Effector memory CD8-positive, alpha-beta T cell (primary cell): ENCODE measurements around the gene CTRB1.
"Not testable (repeated sequence)": the region's sequence is repeated elsewhere in the genome, so short reads cannot be mapped to it uniquely, and the experiment has no call there.

Experiments used
- ATAC-seq: fragments of 150-1000 bp; cut with Tn5 transposase; replicated peaks from 2 replicates; pipeline ENCODE4 v1.10.0; 2021; ENCODE audit warnings: mild to moderate bottlenecking, moderate library complexity
- DNase-seq, 3 experiments: peaks; one replicate each; pipeline ENCODE4 v3.0.0; 2021
- H3K27ac Mint-ChIP-seq, 2 donors: one replicate each; pipeline ENCODE4 v1.8.0; 2022; ENCODE audit warnings: mild to moderate bottlenecking in 2 of 2, mixed read lengths in 2 of 2, moderate library complexity in 2 of 2
- H3K27me3 Mint-ChIP-seq, 2 donors: one replicate each; pipeline ENCODE4 v1.8.0; 2022; ENCODE audit warnings: mixed read lengths in 2 of 2
- H3K36me3 Mint-ChIP-seq: one replicate; pipeline ENCODE4 v1.8.0; 2022; ENCODE audit warnings: mild to moderate bottlenecking, moderate library complexity, mixed read lengths; ENCODE audit not compliant: insufficient read depth
- H3K4me1 Mint-ChIP-seq, 2 donors: one replicate each; pipeline ENCODE4 v1.8.0; 2022; ENCODE audit warnings: low read depth in 2 of 2, mixed read lengths in 2 of 2
- H3K4me3 Mint-ChIP-seq, 2 donors: one replicate each; pipeline ENCODE4 v1.8.0; 2022; ENCODE audit warnings: mild to moderate bottlenecking in 2 of 2, mixed read lengths in 2 of 2, moderate library complexity in 2 of 2
- H3K9me3 Mint-ChIP-seq, 2 donors: one replicate each; pipeline ENCODE4 v1.8.0; 2022; ENCODE audit warnings: mixed read lengths in 2 of 2

The CTRB1 gene

GRCh38 chr16:75234856-75235696, 16.3 kb downstream of the CTRB1 start:
- Mint-ChIP-seq H3K36me3 (no peaks in the 10 kb centered on the region), H3K27ac (no peak overlapping the region), H3K27me3 (no peaks in the 10 kb centered on the region), H3K4me1 (peaks cover 0 to 9% of the 10 kb centered on the region in 2 donors), H3K9me3 (no peaks in the 10 kb centered on the region), H3K4me3 (no peak overlapping the region)
- ATAC-seq, result no peak
- DNase-seq, result no peak

GRCh38 chr16:75235721-75236193, 17.0 kb downstream of the CTRB1 start:
- ATAC-seq (no peak), DNase-seq (no peak)
- Mint-ChIP-seq H3K9me3 (no peaks in the 10 kb centered on the region), H3K36me3 (no peaks in the 10 kb centered on the region), H3K27ac (no peak overlapping the region), H3K27me3 (no peaks in the 10 kb centered on the region), H3K4me3 (no peak overlapping the region), H3K4me1 (peaks cover 0 to 9% of the 10 kb centered on the region in 2 donors)

GRCh38 chr16:75236232-75236631, 17.4 kb downstream of the CTRB1 start:
- Mint-ChIP-seq H3K4me3 (no peak overlapping the region), H3K27ac (no peak overlapping the region), H3K27me3 (no peaks in the 10 kb centered on the region), H3K9me3 (no peaks in the 10 kb centered on the region), H3K36me3 (no peaks in the 10 kb centered on the region), H3K4me1 (peaks cover 0 to 9% of the 10 kb centered on the region in 2 donors)
- DNase-seq (no peak), ATAC-seq (peak; percentile 63)

- Mint-ChIP-seq H3K4me1 (peaks cover 0 to 9% of the 10 kb centered on the region in 2 donors), H3K4me3 (no peak overlapping the region), H3K36me3 (no peaks in the 10 kb centered on the region), H3K27ac (no peak overlapping the region), H3K9me3 (no peaks in the 10 kb centered on the region), H3K27me3 (no peaks in the 10 kb centered on the region)
- ATAC-seq, result no peak
- no peak for DNase-seq
These were observed 18.1 kb downstream of the CTRB1 start for GRCh38 chr16:75236736-75237397.

GRCh38 chr16:75237398-75238131, 18.8 kb downstream of the CTRB1 start:
- H3K27ac Mint-ChIP-seq, result no peak overlapping the region
- ATAC-seq, result no peak

GRCh38 chr16:75238132-75238852, 19.5 kb downstream of the CTRB1 start:
- ATAC-seq, result no peak
- H3K9me3 Mint-ChIP-seq, result no peaks in the 10 kb centered on the region
- no peaks in the 10 kb centered on the region for H3K27me3 Mint-ChIP-seq
- no peak overlapping the region for H3K27ac Mint-ChIP-seq
- DNase-seq, result no peak
- no peak overlapping the region for H3K4me3 Mint-ChIP-seq
- H3K4me1 Mint-ChIP-seq, result peaks cover 0 to 9% of the 10 kb centered on the region in 2 donors
- H3K36me3 Mint-ChIP-seq, result no peaks in the 10 kb centered on the region

More at GRCh38 chr16:75237398-75238131, 18.8 kb downstream of the CTRB1 start:
- no peak overlapping the region for H3K4me3 Mint-ChIP-seq
- no peaks in the 10 kb centered on the region for H3K27me3 Mint-ChIP-seq
- DNase-seq, result no peak
- H3K36me3 Mint-ChIP-seq, result no peaks in the 10 kb centered on the region
- H3K4me1 Mint-ChIP-seq, result peaks cover 0 to 9% of the 10 kb centered on the region in 2 donors
- H3K9me3 Mint-ChIP-seq, result no peaks in the 10 kb centered on the region

- no peak for ATAC-seq
- no peak for DNase-seq
- H3K27me3 Mint-ChIP-seq, result no peaks in the 10 kb centered on the region
- no peak overlapping the region for H3K4me3 Mint-ChIP-seq
- peak overlapping the region in 1 of 2 donors; percentile 66 for H3K27ac Mint-ChIP-seq
- no peaks in the 10 kb centered on the region for H3K36me3 Mint-ChIP-seq
- H3K9me3 Mint-ChIP-seq, result no peaks in the 10 kb centered on the region
- H3K4me1 Mint-ChIP-seq, result peaks cover 0 to 8% of the 10 kb centered on the region in 2 donors
These were observed 20.2 kb downstream of the CTRB1 start for GRCh38 chr16:75238853-75239541.

- Mint-ChIP-seq H3K4me3 (no peak overlapping the region), H3K27me3 (no peaks in the 10 kb centered on the region), H3K4me1 (peaks cover 0 to 4% of the 10 kb centered on the region in 2 donors), H3K27ac (no peak overlapping the region), H3K36me3 (no peaks in the 10 kb centered on the region), H3K9me3 (no peaks in the 10 kb centered on the region)
- no peak for DNase-seq
- ATAC-seq, result no peak
These were observed 20.8 kb downstream of the CTRB1 start for GRCh38 chr16:75239542-75240122.

- H3K9me3 Mint-ChIP-seq, H3K27ac Mint-ChIP-seq, H3K4me3 Mint-ChIP-seq, DNase-seq, H3K4me1 Mint-ChIP-seq, H3K27me3 Mint-ChIP-seq, ATAC-seq, H3K36me3 Mint-ChIP-seq: not testable (repeated sequence)
These were observed 21.8 kb downstream of the CTRB1 start for GRCh38 chr16:75240633-75241032.

GRCh38 chr16:75241412-75241811, 22.6 kb downstream of the CTRB1 start:
- Mint-ChIP-seq H3K9me3 (no peaks in the 10 kb centered on the region), H3K27me3 (peaks cover 0 to 2% of the 10 kb centered on the region in 2 donors), H3K4me1 (peaks cover 0 to 2% of the 10 kb centered on the region in 2 donors), H3K4me3 (no peak overlapping the region), H3K27ac (no peak overlapping the region), H3K36me3 (no peaks in the 10 kb centered on the region)
- ATAC-seq (no peak), DNase-seq (no peak)

GRCh38 chr16:75241955-75242354, 23.2 kb downstream of the CTRB1 start:
- Mint-ChIP-seq H3K36me3 (no peaks in the 10 kb centered on the region), H3K27me3 (peaks cover 0 to 7% of the 10 kb centered on the region in 2 donors), H3K27ac (no peak overlapping the region), H3K9me3 (no peaks in the 10 kb centered on the region), H3K4me1 (peaks cover 0 to 2% of the 10 kb centered on the region in 2 donors), H3K4me3 (no peak overlapping the region)
- ATAC-seq, result no peak
- DNase-seq, result no peak

GRCh38 chr16:75242436-75243078, 23.8 kb downstream of the CTRB1 start:
- DNase-seq, H3K9me3 Mint-ChIP-seq, ATAC-seq, H3K27ac Mint-ChIP-seq, H3K4me1 Mint-ChIP-seq, H3K4me3 Mint-ChIP-seq, H3K36me3 Mint-ChIP-seq: not testable (repeated sequence)
- peaks cover 0 to 13% of the 10 kb centered on the region in 2 donors for H3K27me3 Mint-ChIP-seq
